ENCODE results near the gene RNF212. TPM values are rescaled to one million over a fixed set of nuclear protein-coding genes. Genes with fewer than 3 reads are reported as not detected.
"Not testable (repeated sequence)": the region's sequence is repeated elsewhere in the genome, so short reads cannot be mapped to it uniquely, and the experiment has no call there.

Gene RNF212
- total RNA-seq, 1 donor from 2014 or later = 8.1 TPM

- no peak for DNase-seq (ENCODE audit: low read depth)
- TF ChIP-seq CTCF (conservative IDR thresholded peaks at IDR 0.05; ENCODE audit: low read depth, low read length) = no peak
- H3K4me3 ChIP-seq (ENCODE audit: low read depth, low read length) = no peak overlapping the region
Measured at GRCh38 chr4:1060121-1060520, 53.2 kb downstream of the RNF212 start.

GRCh38 chr4:1058997-1059665 is 54.2 kb downstream of the RNF212 start:
- TF ChIP-seq CTCF (conservative IDR thresholded peaks at IDR 0.05; ENCODE audit: low read depth, low read length) = no peak
- no peak for DNase-seq (ENCODE audit: low read depth)
- no peak overlapping the region for H3K4me3 ChIP-seq (ENCODE audit: low read depth, low read length)

GRCh38 chr4:1058198-1058996 is 55.0 kb downstream of the RNF212 start:
- no peak overlapping the region for H3K4me3 ChIP-seq (ENCODE audit: low read depth, low read length)
- TF ChIP-seq CTCF (conservative IDR thresholded peaks at IDR 0.05; ENCODE audit: low read depth, low read length) = no peak
- no peak for DNase-seq (ENCODE audit: low read depth)

- no peak for DNase-seq (ENCODE audit: low read depth)
- no peak for TF ChIP-seq CTCF (conservative IDR thresholded peaks at IDR 0.05; ENCODE audit: low read depth, low read length)
- H3K4me3 ChIP-seq (ENCODE audit: low read depth, low read length) = no peak overlapping the region
Measured at GRCh38 chr4:1057403-1057745, 56.0 kb downstream of the RNF212 start.

GRCh38 chr4:1056671-1057402 is 56.5 kb downstream of the RNF212 start:
- DNase-seq (ENCODE audit: low read depth) = no peak
- no peak for TF ChIP-seq CTCF (conservative IDR thresholded peaks at IDR 0.05; ENCODE audit: low read depth, low read length)
- H3K4me3 ChIP-seq (ENCODE audit: low read depth, low read length) = no peak overlapping the region

- TF ChIP-seq CTCF (conservative IDR thresholded peaks at IDR 0.05; ENCODE audit: low read depth, low read length) = no peak
- H3K4me3 ChIP-seq (ENCODE audit: low read depth, low read length) = no peak overlapping the region
- no peak for DNase-seq (ENCODE audit: low read depth)
Measured at GRCh38 chr4:1055721-1056590, 57.4 kb downstream of the RNF212 start.

- not testable (repeated sequence) for H3K4me3 ChIP-seq (ENCODE audit: low read depth, low read length); DNase-seq (ENCODE audit: low read depth)
Measured at GRCh38 chr4:1055243-1055701, 58.1 kb downstream of the RNF212 start.

GRCh38 chr4:1054696-1055242 is 58.6 kb downstream of the RNF212 start:
- not testable (repeated sequence) for H3K4me3 ChIP-seq (ENCODE audit: low read depth, low read length); DNase-seq (ENCODE audit: low read depth)

- H3K4me3 ChIP-seq (ENCODE audit: low read depth, low read length) = not testable (repeated sequence)
Measured at GRCh38 chr4:1053891-1054290, 59.5 kb downstream of the RNF212 start.

More at GRCh38 chr4:1053891-1054290, 59.5 kb downstream of the RNF212 start:
- not testable (repeated sequence) for DNase-seq (ENCODE audit: low read depth)
